SK-MEL-5 (cell line): Measurements from ENCODE around the gene AURKAIP1. TPM values are rescaled to one million over a fixed set of nuclear protein-coding genes. Genes with fewer than 3 reads are reported as not detected.

Experiments
- DNase-seq: peaks from one replicate; pipeline ENCODE4 v3.0.0-alpha.2; 2016; ENCODE audit warnings: low read depth, low spot score
- in situ Hi-C: cut with HindIII; loops from 2 replicates; pipeline ENCODE4 v1.10.0; 2016; ENCODE audit warnings: low sequenced_read_pairs, high pct_unique_total_duplicates, low pct_unique_long_range_greater_than_20kb
- total RNA-seq: library from RNA; depleted of rRNA; stranded (reverse); fragments of >200 nt; shearing (Covaris generic); gene quantifications from 2 replicates; pipeline ENCODE4 v1.2.3, GENCODE V29; 2014; rRNA removed

The AURKAIP1 gene
- total RNA-seq, 1 experiment from 2014 or later, result 136 TPM

- in situ Hi-C loops, result no loop called here
- no peak for DNase-seq
Measured at GRCh38 chr1:1332031-1332755, 42.8 kb downstream of the AURKAIP1 start.

GRCh38 chr1:1331068-1331965, 43.7 kb downstream of the AURKAIP1 start, which contains the start of gene TAS1R3:
TSS of gene TAS1R3 (plus strand) at chr1:1331280. CDS start at chr1:1331346, 66 bp downstream.
- in situ Hi-C loops, result no loop called here
- no peak for DNase-seq

GRCh38 chr1:1330366-1331067, 44.5 kb downstream of the AURKAIP1 start:
- no peak for DNase-seq
- in situ Hi-C loops, result no loop called here

GRCh38 chr1:1329304-1330210, 45.5 kb downstream of the AURKAIP1 start:
- in situ Hi-C loops, result no loop called here
- DNase-seq, result no peak

GRCh38 chr1:1328254-1328653, 46.8 kb downstream of the AURKAIP1 start:
- DNase-seq, result no peak
- in situ Hi-C loops, result no loop called here

- no peak for DNase-seq
- in situ Hi-C loops, result no loop called here
Measured at GRCh38 chr1:1327291-1327690, 47.7 kb downstream of the AURKAIP1 start.

GRCh38 chr1:1326075-1326605, 48.9 kb downstream of the AURKAIP1 start:
- DNase-seq, result no peak
- in situ Hi-C loops, result no loop called here

GRCh38 chr1:1325288-1326074, 49.5 kb downstream of the AURKAIP1 start:
- in situ Hi-C loops, result no loop called here
- DNase-seq, result no peak

GRCh38 chr1:1324524-1325287, 50.3 kb downstream of the AURKAIP1 start, which contains the start of the genes CPTP and INTS11:
TSS of gene CPTP (plus strand) at chr1:1324802. CDS start at chr1:1326911, 2,109 bp downstream.
TSS of gene INTS11 (minus strand) at chr1:1324660. CDS start at chr1:1324608, 52 bp downstream.
- in situ Hi-C loops, result no loop called here
- DNase-seq, result peak; percentile 89

GRCh38 chr1:1324084-1324523, 50.9 kb downstream of the AURKAIP1 start:
- in situ Hi-C loops, result no loop called here
- DNase-seq, result no peak

Other genes starting within 250 kb of the AURKAIP1 start
- gene TTLL10, start 201.3 kb downstream of the AURKAIP1 start, total RNA-seq, result not detected in 2 replicates
- gene TNFRSF18, start 168.6 kb downstream of the AURKAIP1 start, total RNA-seq, result not detected in 2 replicates
- not detected in 2 replicates for gene TNFRSF4, start 161.1 kb downstream of the AURKAIP1 start, total RNA-seq
- 94.2 and 97.3 TPM in 2 replicates for gene SDF4, start 143.2 kb downstream of the AURKAIP1 start, total RNA-seq
- gene B3GALT6, start 143.0 kb downstream of the AURKAIP1 start, total RNA-seq, result 25.9 and 29.0 TPM in 2 replicates
- not detected in 2 replicates for gene C1QTNF12, start 128.5 kb downstream of the AURKAIP1 start, total RNA-seq
- 37.8 and 41.9 TPM in 2 replicates for gene UBE2J2, start 101.4 kb downstream of the AURKAIP1 start, total RNA-seq
- 0.71 and 1.3 TPM in 2 replicates for gene SCNN1D, start 94.8 kb downstream of the AURKAIP1 start, total RNA-seq
- gene ACAP3, start 67.3 kb downstream of the AURKAIP1 start, total RNA-seq, result 14.2 and 14.5 TPM in 2 replicates
- gene PUSL1, start 66.6 kb downstream of the AURKAIP1 start, total RNA-seq, result 9.9 and 15.5 TPM in 2 replicates
- gene INTS11, start 50.5 kb downstream of the AURKAIP1 start, total RNA-seq, result 60.1 and 63.5 TPM in 2 replicates
- 19.6 and 22.2 TPM in 2 replicates for gene CPTP, start 50.4 kb downstream of the AURKAIP1 start, total RNA-seq
- not detected in 2 replicates for gene TAS1R3, start 43.9 kb downstream of the AURKAIP1 start, total RNA-seq
- 41.4 and 42.8 TPM in 2 replicates for gene DVL1, start 25.8 kb downstream of the AURKAIP1 start, total RNA-seq
- gene MXRA8, start 16.7 kb downstream of the AURKAIP1 start, total RNA-seq, result 0.08 TPM in 1 of 2 replicates, not detected in the other
- 67.7 and 78.7 TPM in 2 replicates for gene CCNL2, start 24.1 kb upstream of the AURKAIP1 start, total RNA-seq
- gene MRPL20, start 32.1 kb upstream of the AURKAIP1 start, total RNA-seq, result 112 and 124 TPM in 2 replicates
- not detected in 2 replicates for gene ANKRD65, start 46.1 kb upstream of the AURKAIP1 start, total RNA-seq
- 11.7 and 15.3 TPM in 2 replicates for gene VWA1, start 60.5 kb upstream of the AURKAIP1 start, total RNA-seq
- 0.05 TPM in 1 of 2 replicates, not detected in the other for gene ATAD3C, start 74.5 kb upstream of the AURKAIP1 start, total RNA-seq
- gene ATAD3B, start 96.6 kb upstream of the AURKAIP1 start, total RNA-seq, result 31.3 and 36.3 TPM in 2 replicates
- gene ATAD3A, start 137.0 kb upstream of the AURKAIP1 start, total RNA-seq, result 32.1 and 36.5 TPM in 2 replicates
- 0.29 TPM in 1 of 2 replicates, not detected in the other for gene TMEM240, start 165.4 kb upstream of the AURKAIP1 start, total RNA-seq
- gene SSU72, start 199.7 kb upstream of the AURKAIP1 start, total RNA-seq, result 56.5 TPM in 2 replicates
- gene FNDC10, start 224.9 kb upstream of the AURKAIP1 start, total RNA-seq, result 6.6 and 7.1 TPM in 2 replicates
- gene MIB2, start 240.3 kb upstream of the AURKAIP1 start, total RNA-seq, result 17.8 and 22.7 TPM in 2 replicates